GM21447 (cell line): ENCODE measurements around the gene PLEKHH1.

Experiments used
- ATAC-seq: cut with Tn5 transposase; IDR thresholded peaks from one replicate; pipeline ENCODE4 v1.9.1; 2021; ENCODE audit not compliant: unreplicated experiment

The PLEKHH1 gene

DNA sequence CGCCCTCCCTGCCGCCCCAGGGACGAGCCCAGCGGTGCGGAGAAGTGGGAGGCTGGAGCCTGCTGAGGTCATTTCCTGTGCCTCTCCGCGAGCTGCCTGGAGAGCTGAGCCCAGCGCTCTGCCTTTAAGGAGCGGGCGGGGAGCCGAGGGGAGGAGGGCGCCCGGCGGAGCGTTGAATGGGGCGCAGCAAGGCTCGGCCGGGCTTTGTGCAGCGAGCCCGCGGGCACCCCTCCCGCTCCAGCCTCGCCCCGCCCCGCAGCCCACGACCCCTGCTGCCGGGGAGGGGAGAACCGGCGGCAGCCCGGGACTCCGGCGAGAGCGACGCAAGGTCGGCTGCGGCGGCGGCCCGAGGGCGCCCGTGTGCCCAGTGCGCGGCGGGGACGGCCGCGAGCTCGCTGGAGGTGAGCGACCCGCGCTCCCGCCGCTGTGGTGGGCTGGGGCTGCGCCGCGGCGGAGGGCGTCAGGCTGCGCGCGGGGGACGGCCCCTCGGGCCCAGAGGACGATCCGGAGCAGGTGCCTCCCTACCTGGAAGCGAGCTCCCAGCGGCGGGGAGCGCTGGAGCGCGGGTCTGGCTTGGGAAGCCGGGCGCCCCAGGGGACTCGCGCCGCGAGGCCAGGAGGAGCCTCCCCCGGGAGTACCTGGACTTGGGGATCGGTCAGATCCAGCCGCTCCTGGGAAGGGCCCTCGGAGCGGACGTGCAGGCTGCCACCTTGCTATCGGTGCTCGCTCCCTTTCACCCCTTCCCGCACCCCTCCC, at the start of gene PLEKHH1:
PLEKHH1 (plus strand) TSS at position 293 of the 756 bp plus-strand sequence. CDS start 8,578 bp downstream, outside the sequence.
- peak; percentile 70 for ATAC-seq

DNA sequence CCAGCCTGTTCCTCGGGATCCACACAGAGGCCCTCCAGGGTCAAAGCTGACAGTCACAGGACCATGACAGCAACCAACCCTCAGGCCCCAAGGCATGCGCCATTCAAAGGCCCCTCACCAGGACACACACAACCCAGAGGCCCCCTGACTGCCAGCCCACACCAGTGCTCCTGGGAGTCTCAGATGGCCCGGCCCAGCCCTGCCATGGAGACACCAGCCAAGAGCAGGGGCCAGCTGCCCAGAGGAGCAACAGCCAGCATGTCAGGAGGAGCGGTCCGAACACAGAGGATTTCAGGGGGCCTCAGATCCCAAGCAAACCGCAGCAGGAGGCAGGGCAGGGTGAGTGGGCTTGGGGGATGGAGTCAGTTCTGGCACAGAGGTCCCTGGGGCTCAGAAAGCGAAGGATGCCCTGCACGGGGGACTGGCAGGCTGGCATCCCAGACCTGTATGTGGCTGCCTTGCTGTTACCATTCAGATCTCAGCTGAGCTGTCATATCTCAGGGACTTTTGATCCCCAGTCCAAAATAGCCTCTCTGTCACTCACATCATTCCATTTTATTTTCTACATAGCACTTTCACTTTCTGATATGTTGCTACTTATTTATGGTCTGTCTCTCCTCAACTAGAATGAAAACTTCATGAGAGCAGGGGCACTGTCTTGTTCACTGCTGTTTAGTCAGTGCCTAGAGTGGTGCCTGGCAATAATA, 49.4 kb upstream of the PLEKHH1 start:
- ATAC-seq: no peak

GRCh38 chr14:67485501-67486095, 47.5 kb upstream of the PLEKHH1 start:
- no peak for ATAC-seq

GRCh38 chr14:67486890-67487289, 46.2 kb upstream of the PLEKHH1 start:
- no peak for ATAC-seq

DNA sequence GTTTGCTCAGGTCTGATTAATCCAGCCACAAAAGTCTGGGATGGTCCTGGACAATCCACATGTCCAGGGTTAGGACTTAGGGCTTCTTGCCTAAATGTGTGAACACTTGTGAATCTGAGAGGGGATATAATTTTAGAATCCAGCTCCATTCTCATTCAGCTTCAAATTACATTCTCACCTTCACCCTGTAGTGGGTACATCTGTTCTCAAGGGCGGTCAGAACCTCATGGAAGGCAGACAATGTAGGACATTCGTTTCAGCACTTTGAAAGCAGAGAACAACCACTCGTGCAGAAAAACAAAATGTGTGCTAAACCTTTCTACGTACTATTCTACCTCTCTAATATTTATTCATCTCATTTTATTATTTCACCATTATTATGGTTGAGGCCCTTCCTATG, 45.8 kb upstream of the PLEKHH1 start:
- ATAC-seq: no peak

- peak; percentile 87 for ATAC-seq
Observed at GRCh38 chr14:67487937-67488893, 44.9 kb upstream of the PLEKHH1 start, which contains the start of gene TMEM229B. TMEM229B (minus strand) TSS chr14:67488721; CDS start chr14:67473923, 14,798 bp downstream.

- ATAC-seq: no peak
Observed at GRCh38 chr14:67490196-67490595, 42.9 kb upstream of the PLEKHH1 start.

DNA sequence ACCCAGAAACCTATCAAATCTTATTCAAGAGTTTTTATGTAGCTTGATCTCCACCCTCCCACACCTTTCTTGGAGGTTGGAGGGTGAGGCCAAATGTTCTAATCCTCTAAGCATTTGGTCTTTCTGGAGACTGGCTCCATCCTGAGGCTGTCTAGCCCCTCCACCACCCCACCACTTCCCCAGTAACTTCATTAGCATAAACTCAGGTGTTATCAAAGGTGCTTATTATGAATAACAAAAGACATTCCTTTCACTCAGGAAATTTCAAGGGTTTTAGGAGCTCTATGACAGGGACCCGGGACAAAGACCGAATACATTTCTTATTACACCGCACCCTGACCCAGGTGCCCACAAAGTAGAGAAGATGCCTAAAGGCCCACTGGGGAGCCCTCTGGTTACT, 41.8 kb upstream of the PLEKHH1 start:
- ATAC-seq: no peak

- no peak for ATAC-seq
Observed at GRCh38 chr14:67491741-67492507, 41.2 kb upstream of the PLEKHH1 start.

- ATAC-seq: no peak
Observed at GRCh38 chr14:67492538-67492937, 40.6 kb upstream of the PLEKHH1 start.

DNA sequence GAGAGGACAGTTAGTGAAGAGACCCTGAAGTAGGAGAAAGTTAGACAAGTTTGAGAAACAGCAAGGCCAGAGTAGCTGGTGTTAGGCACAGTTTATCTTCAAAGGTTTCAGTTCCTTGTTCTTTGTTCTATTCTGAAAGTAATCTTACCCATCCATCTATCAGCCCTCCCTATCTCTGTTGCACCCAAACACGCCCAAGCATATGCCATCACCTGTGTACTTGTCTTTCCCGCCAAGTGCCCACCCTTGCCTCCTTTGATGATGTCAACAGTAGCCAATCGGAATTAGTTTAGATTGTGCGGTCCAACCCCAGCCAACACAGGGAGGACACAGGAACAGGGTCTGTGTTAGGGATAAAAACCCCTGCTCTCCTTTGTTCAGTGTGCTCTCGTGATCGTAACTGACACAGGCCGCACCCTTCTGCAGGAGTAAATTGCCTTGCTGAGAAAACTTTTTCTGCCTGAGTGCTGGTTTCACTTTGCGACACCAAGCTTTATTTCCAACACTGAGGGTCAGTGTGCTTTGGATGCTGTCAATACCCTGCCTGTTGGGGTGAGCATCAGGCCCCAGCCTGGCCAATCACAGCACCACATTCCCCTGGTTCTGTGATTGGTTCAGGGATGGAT, 39.9 kb upstream of the PLEKHH1 start:
- ATAC-seq: no peak

DNA sequence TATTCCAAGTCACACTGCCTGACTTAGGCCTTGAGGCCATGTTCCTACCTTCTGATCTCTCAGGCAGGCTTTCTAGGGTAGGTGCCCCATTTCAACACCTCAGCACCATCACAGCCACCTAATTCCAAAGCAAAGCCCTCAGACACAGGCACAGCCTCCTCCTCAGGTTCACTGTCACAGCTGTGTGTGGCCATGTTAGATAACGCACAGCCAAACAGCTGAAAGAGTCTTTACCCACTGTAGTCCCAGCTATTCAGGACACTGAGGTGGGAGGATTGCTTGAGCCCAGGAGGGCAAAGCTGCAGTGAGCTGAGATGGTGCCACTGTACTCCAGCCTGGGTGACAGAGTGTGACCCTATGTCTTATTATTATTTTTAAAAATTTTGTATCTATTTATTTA, 37.3 kb upstream of the PLEKHH1 start:
- ATAC-seq: no peak

DNA sequence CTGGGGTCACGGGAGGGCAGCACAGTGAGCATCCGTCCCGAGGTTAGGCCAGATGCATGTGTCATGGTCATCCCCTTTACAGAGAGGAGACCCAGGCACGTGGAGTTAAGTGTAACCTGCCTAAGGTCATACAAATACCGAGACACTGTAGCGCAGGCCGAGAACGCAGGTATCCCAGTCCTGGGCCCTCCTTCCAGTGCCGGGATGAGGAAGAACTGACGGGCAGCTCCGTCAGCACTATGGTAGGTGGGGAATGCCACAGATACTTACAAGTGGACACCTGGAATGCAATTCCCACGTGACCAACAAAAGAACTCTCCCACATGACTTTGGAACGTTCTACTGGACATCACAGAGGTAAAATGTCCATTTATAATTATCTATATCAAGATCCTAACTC, 35.9 kb upstream of the PLEKHH1 start:
- no peak for ATAC-seq

DNA sequence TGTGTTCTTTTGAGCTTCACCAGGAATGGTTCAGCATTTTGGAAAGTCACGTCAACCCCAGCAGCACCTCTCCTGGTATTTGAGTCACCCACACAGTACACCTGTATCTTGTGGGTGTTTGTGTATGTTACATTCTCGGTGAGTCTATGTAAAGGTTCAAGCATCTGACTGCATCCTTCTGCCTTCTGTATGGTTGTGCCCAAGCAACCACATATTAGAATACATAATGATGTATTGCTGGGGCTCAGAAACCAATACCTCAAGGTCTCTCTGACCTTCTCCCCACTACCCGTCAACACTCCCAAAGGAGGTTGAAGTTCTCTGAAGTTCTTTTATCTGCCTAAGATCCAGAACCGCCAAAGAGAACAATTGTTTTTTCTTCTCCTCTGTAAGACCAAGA, 35.4 kb upstream of the PLEKHH1 start:
- no peak for ATAC-seq

DNA sequence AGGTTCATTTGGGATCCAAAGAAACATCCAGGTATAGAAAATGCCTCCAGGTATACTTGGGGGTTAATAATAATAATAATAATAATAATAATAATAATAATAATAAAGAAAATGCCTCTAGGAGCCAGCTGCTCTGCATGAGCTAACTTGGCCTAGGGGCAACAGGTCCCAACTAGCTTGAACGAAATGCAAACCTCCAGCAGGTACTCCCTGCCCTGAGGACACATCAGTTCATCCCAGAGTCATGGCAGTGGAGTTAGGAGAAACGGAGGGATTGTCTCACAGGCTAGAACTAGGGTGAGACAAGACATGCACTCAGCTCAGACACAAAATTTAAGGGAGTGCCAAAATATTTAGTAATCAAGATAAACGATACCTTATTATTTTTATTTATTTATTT, 32.1 kb upstream of the PLEKHH1 start:
- no peak for ATAC-seq

DNA sequence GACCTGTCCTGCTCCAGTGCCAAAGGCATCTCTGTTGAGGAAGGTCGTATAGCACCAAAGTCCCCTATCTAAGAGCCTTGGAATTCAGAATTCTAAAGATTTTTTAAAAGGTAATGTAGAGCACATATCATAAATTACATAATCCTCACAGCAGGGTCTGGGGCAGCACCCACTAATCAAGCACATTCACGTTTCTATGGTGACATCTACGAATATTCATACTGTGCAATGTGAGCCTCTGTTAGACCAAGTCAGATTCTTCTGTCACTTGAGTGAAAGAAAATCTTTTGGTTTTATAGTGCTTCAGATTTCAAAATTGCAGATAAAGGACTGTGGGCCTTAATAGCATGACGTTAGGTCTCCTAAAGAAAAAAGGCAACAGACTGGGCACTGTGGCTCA, 31.4 kb upstream of the PLEKHH1 start:
- no peak for ATAC-seq

DNA sequence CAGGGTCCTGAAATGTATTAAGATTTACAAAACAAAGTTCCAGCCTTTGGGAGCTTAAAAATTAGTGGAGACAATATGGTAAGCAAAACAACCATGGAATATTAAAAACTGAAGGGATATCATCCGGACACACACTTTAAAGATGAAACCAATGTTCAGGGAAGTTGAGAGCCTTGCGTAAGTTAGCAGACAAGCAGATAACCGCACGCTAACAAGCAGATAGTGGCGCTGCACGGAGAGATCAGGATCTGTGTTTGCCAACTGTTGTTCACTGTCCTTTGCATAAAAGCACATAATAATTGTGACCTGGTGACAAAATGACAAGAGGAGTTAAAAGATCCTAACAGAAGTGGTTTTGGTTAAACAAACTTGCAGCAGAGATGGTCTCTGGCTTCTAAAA, 30.2 kb upstream of the PLEKHH1 start:
- ATAC-seq: no peak

- ATAC-seq: no peak
Observed at GRCh38 chr14:67503331-67503730, 29.8 kb upstream of the PLEKHH1 start.

GRCh38 chr14:67505254-67505653, 27.8 kb upstream of the PLEKHH1 start:
- ATAC-seq: no peak

DNA sequence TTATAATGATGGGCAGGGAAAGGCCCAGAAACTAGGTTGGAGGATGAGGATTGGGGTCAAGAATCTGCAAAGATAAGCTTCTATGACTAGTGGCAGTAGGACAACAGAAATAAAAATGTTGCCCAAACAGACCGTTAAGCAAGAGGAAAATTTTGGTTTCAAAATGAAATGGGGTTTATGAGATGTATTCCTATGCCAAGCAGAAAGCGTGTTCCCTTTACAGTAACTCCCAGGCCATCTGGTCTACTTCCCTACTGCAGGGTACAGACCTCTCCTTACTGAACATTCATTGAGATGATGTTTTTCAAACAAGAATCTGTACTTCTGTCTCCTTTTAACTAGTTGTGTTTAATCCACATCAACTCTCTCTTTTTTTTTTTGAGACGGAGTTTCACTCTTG, 24.1 kb upstream of the PLEKHH1 start:
- ATAC-seq: no peak
